Prostate gland (tissue), 2 donors: ENCODE measurements around the gene FNBP1. TPM values are rescaled to one million over a fixed set of nuclear protein-coding genes. Genes with fewer than 3 reads are reported as not detected.
"Not testable (repeated sequence)": the region's sequence is repeated elsewhere in the genome, so short reads cannot be mapped to it uniquely, and the experiment has no call there.

ENCODE experiments used
- DNase-seq: peaks from one replicate; pipeline ENCODE4 v3.0.0-alpha.2; 2019; ENCODE audit warnings: low spot score
- H3K27ac ChIP-seq, 2 donors: fragments of 200-600 bp; sonication (generic); 2 replicates each; pipeline ENCODE4 v1.5.1; 2017 to 2019
- H3K27me3 ChIP-seq: fragments of 200-600 bp; sonication (generic); replicated peaks from 2 replicates; pipeline ENCODE4 v1.5.1; 2019; ENCODE audit not compliant: insufficient read depth
- H3K36me3 ChIP-seq, 2 donors: fragments of 200-600 bp; sonication (generic); 1 replicate in 1 of 2; 2 replicates in 1 of 2; pipeline versions ENCODE4 v1.5.1 to v1.8.1; 2017 to 2019
- H3K4me1 ChIP-seq: fragments of 200-600 bp; sonication (generic); replicated peaks from 2 replicates; pipeline ENCODE4 v1.5.1; 2019
- H3K4me3 ChIP-seq, 2 donors: fragments of 200-600 bp; sonication (generic); 2 replicates each; pipeline ENCODE4 v1.5.1; 2017 to 2019
- H3K9me3 ChIP-seq: fragments of 200-600 bp; sonication (generic); 2 replicates; pipeline ENCODE4 v1.5.1; 2017
- CTCF ChIP-seq, 4 experiments: fragments of 200-600 bp in 2 of 4; fragments of 450-650 bp in 2 of 4; sonication (generic) in 2 of 4; IDR thresholded peaks; 1 replicate in 3 of 4; 2 replicates in 1 of 4; pipeline ENCODE4 v1.5.1; 2016 to 2019; ENCODE audit warnings: antibody characterized with exemption in 4 of 4, mild to moderate bottlenecking in 2 of 4, moderate library complexity in 2 of 4
- POLR2A ChIP-seq: fragments of 450-650 bp; IDR thresholded peaks from one replicate; pipeline ENCODE4 v1.6.1; 2016; ENCODE audit warnings: antibody characterized with exemption, mild to moderate bottlenecking
- POLR2AphosphoS5 ChIP-seq: sonication (generic); formaldehyde crosslinking; IDR thresholded peaks from one replicate; pipeline ENCODE4 v1.6.1; 2017; ENCODE audit warnings: antibody characterized with exemption
- WGBS: methylation state at CpG from one replicate; pipeline ENCODE4 v1.1.5; 2018; 5-methylcytosine and 5-hydroxymethylcytosine counted together
- intact Hi-C: fragments of 100-400 bp; cut with DNase I; formaldehyde crosslinking; loops from one replicate; pipeline ENCODE4 v1.14.2; 2022
- total RNA-seq, 2 donors: library from RNA; depleted of rRNA; stranded (reverse); fragments of >200 nt; gene quantifications; one replicate each; pipeline ENCODE4 v1.1.0, GENCODE V29; 2016

Gene FNBP1
- total RNA-seq, 2 donors from 2014 or later = 34.6 to 93.7 TPM

- Histone ChIP-seq H3K4me3 (no peak overlapping the region), H3K36me3 (no peaks in the 10 kb centered on the region), H3K9me3 (no peaks in the 10 kb centered on the region), H3K27me3 (no peaks in the 10 kb centered on the region), H3K27ac (no peak overlapping the region), H3K4me1 (no peaks in the 10 kb centered on the region)
- TF ChIP-seq POLR2A (no peak), POLR2AphosphoS5 (no peak), CTCF (IDR thresholded peaks at IDR 0.05) (no peak)
- no peak for DNase-seq
- intact Hi-C loops = no loop called here
- 29% methylated on average over 2 of the region's 2 CpGs for WGBS
Observed at GRCh38 chr9:129983891-129984290, 59.1 kb downstream of the FNBP1 start.

- Histone ChIP-seq H3K36me3 (no peaks in the 10 kb centered on the region), H3K9me3 (no peaks in the 10 kb centered on the region), H3K27me3 (no peaks in the 10 kb centered on the region), H3K27ac (no peak overlapping the region), H3K4me3 (no peak overlapping the region), H3K4me1 (no peaks in the 10 kb centered on the region)
- DNase-seq = no peak
- TF ChIP-seq POLR2AphosphoS5 (no peak), CTCF (IDR thresholded peaks at IDR 0.05) (no peak), POLR2A (no peak)
- intact Hi-C loops = no loop called here
- 91% methylated on average over 15 of the region's 15 CpGs for WGBS
Observed at GRCh38 chr9:129981180-129981907, 61.6 kb downstream of the FNBP1 start.

- H3K27me3 ChIP-seq, H3K4me3 ChIP-seq, H3K27ac ChIP-seq, DNase-seq, intact Hi-C loops, H3K36me3 ChIP-seq, H3K4me1 ChIP-seq, H3K9me3 ChIP-seq: not testable (repeated sequence)
- 98% methylated on average over 9 of the region's 9 CpGs for WGBS
Observed at GRCh38 chr9:129980224-129980623, 62.8 kb downstream of the FNBP1 start.

- TF ChIP-seq CTCF (IDR thresholded peaks at IDR 0.05) = no peak
- no peak for TF ChIP-seq POLR2A
- no peak for TF ChIP-seq POLR2AphosphoS5
- WGBS = 56% methylated on average over 8 of the region's 8 CpGs
- H3K4me1 ChIP-seq = no peaks in the 10 kb centered on the region
Observed at GRCh38 chr9:129979071-129979745, 63.8 kb downstream of the FNBP1 start.

GRCh38 chr9:129972816-129973215 lies 70.2 kb downstream of the FNBP1 start:
- Histone ChIP-seq H3K4me1 (no peaks in the 10 kb centered on the region), H3K9me3 (no peaks in the 10 kb centered on the region), H3K4me3 (no peak overlapping the region), H3K27ac (no peak overlapping the region), H3K27me3 (no peaks in the 10 kb centered on the region), H3K36me3 (no peaks in the 10 kb centered on the region)
- WGBS = 83% methylated on average over 4 of the region's 4 CpGs
- DNase-seq = no peak
- no peak for TF ChIP-seq POLR2A
- intact Hi-C loops = no loop called here

More at GRCh38 chr9:129979071-129979745, 63.8 kb downstream of the FNBP1 start:
- H3K9me3 ChIP-seq = no peaks in the 10 kb centered on the region
- H3K27me3 ChIP-seq = no peaks in the 10 kb centered on the region
- no peak overlapping the region for H3K4me3 ChIP-seq
- intact Hi-C loops = no loop called here
- no peak overlapping the region for H3K27ac ChIP-seq
- H3K36me3 ChIP-seq = no peaks in the 10 kb centered on the region
- no peak for DNase-seq
